Ectodermal cell (in vitro differentiated cells): ENCODE results near the gene GLP2R.

Experiments used
- H3K27ac ChIP-seq: 2 replicates; pipeline ENCODE4 v1.7.0; 2013; ENCODE audit warnings: mild to moderate bottlenecking, low read depth, low read length; ENCODE audit not compliant: insufficient read depth, poor library complexity, severe bottlenecking
- H3K27me3 ChIP-seq: 2 replicates; pipeline ENCODE4 v1.7.0; 2013; ENCODE audit warnings: mild to moderate bottlenecking, low read length; ENCODE audit not compliant: insufficient read depth, control insufficient read depth, poor library complexity, severe bottlenecking
- H3K36me3 ChIP-seq: one replicate; pipeline ENCODE4 v1.7.0; 2013; ENCODE audit warnings: low read length; ENCODE audit not compliant: control insufficient read depth, insufficient read depth
- H3K4me1 ChIP-seq: one replicate; pipeline ENCODE4 v1.7.0; 2013; ENCODE audit warnings: low read length; ENCODE audit not compliant: control insufficient read depth, insufficient read depth
- H3K4me3 ChIP-seq: 2 replicates; pipeline ENCODE4 v1.7.0; 2013; ENCODE audit warnings: low read depth, low read length, control low read depth; ENCODE audit not compliant: insufficient read depth
- H3K9me3 ChIP-seq: 2 replicates; pipeline ENCODE4 v1.7.0; 2013; ENCODE audit warnings: mild to moderate bottlenecking, low read length, moderate library complexity; ENCODE audit not compliant: control insufficient read depth
- WGBS, 2 experiments: methylation state at CpG; one replicate each; pipeline ENCODE4 v1.1.7; 2013; ENCODE audit warnings: missing lambda C conversion rate in 2 of 2; 5-methylcytosine and 5-hydroxymethylcytosine counted together

GLP2R gene

GRCh38 chr17:9844153-9844552 is 18.4 kb downstream of the GLP2R start:
- H3K4me1 ChIP-seq, result no peaks in the 10 kb centered on the region
- no peak overlapping the region for H3K4me3 ChIP-seq
- WGBS, 2 experiments, result 82 to 85% methylated on average over 8 of the region's 8 CpGs
- H3K27ac ChIP-seq, result no peak overlapping the region
- H3K36me3 ChIP-seq, result no peaks in the 10 kb centered on the region
- H3K27me3 ChIP-seq, result no peaks in the 10 kb centered on the region
- no peaks in the 10 kb centered on the region for H3K9me3 ChIP-seq

- no peaks in the 10 kb centered on the region for H3K36me3 ChIP-seq
- H3K27ac ChIP-seq, result no peak overlapping the region
- H3K27me3 ChIP-seq, result no peaks in the 10 kb centered on the region
- 94 to 96% methylated on average over 3 to 4 of the region's 4 CpGs for WGBS, 2 experiments
- no peak overlapping the region for H3K4me3 ChIP-seq
- H3K4me1 ChIP-seq, result no peaks in the 10 kb centered on the region
- no peaks in the 10 kb centered on the region for H3K9me3 ChIP-seq
Observed at GRCh38 chr17:9845306-9845705, 19.6 kb downstream of the GLP2R start.

- Histone ChIP-seq H3K4me1 (no peaks in the 10 kb centered on the region), H3K9me3 (no peaks in the 10 kb centered on the region), H3K27ac (no peak overlapping the region), H3K27me3 (no peaks in the 10 kb centered on the region), H3K36me3 (no peaks in the 10 kb centered on the region), H3K4me3 (no peak overlapping the region)
- WGBS, 2 experiments, result 91 to 92% methylated on average over 5 of the region's 5 CpGs
Observed at GRCh38 chr17:9850151-9850550, 24.4 kb downstream of the GLP2R start.

- H3K9me3 ChIP-seq, result no peaks in the 10 kb centered on the region
- WGBS, 2 experiments, result 84 to 94% methylated on average over 5 of the region's 5 CpGs
Observed at GRCh38 chr17:9854255-9854654, 28.5 kb downstream of the GLP2R start.

GRCh38 chr17:9855036-9855435 is 29.3 kb downstream of the GLP2R start:
- Histone ChIP-seq H3K9me3 (no peaks in the 10 kb centered on the region), H3K4me3 (no peak overlapping the region), H3K27ac (no peak overlapping the region), H3K36me3 (no peaks in the 10 kb centered on the region), H3K4me1 (no peaks in the 10 kb centered on the region), H3K27me3 (no peaks in the 10 kb centered on the region)
- WGBS, 2 experiments, result 86 to 91% methylated on average over 4 of the region's 4 CpGs

More at GRCh38 chr17:9854255-9854654, 28.5 kb downstream of the GLP2R start:
- Histone ChIP-seq H3K4me1 (no peaks in the 10 kb centered on the region), H3K27ac (no peak overlapping the region), H3K27me3 (no peaks in the 10 kb centered on the region), H3K4me3 (no peak overlapping the region), H3K36me3 (no peaks in the 10 kb centered on the region)

- Histone ChIP-seq H3K27me3 (no peaks in the 10 kb centered on the region), H3K4me1 (no peaks in the 10 kb centered on the region), H3K36me3 (no peaks in the 10 kb centered on the region), H3K27ac (no peak overlapping the region), H3K4me3 (no peak overlapping the region), H3K9me3 (no peaks in the 10 kb centered on the region)
- WGBS, 2 experiments, result 94 to 99% methylated on average over 5 of the region's 5 CpGs
Observed at GRCh38 chr17:9859781-9860180, 34.1 kb downstream of the GLP2R start.

GRCh38 chr17:9860851-9861250 is 35.1 kb downstream of the GLP2R start:
- no peak overlapping the region for H3K27ac ChIP-seq
- no peaks in the 10 kb centered on the region for H3K36me3 ChIP-seq
- WGBS, 2 experiments, result 80 to 83% methylated on average over 7 of the region's 7 CpGs

GRCh38 chr17:9862220-9862619 is 36.5 kb downstream of the GLP2R start:
- 100% methylated on average over 1 of the region's 1 CpG; no CpG with 5 or more reads in 1 of the 2 experiments for WGBS, 2 experiments
- no peaks in the 10 kb centered on the region for H3K4me1 ChIP-seq
- no peaks in the 10 kb centered on the region for H3K9me3 ChIP-seq
- no peaks in the 10 kb centered on the region for H3K27me3 ChIP-seq
- no peak overlapping the region for H3K27ac ChIP-seq
- H3K36me3 ChIP-seq, result no peaks in the 10 kb centered on the region
- no peak overlapping the region for H3K4me3 ChIP-seq

More at GRCh38 chr17:9860851-9861250, 35.1 kb downstream of the GLP2R start:
- no peaks in the 10 kb centered on the region for H3K4me1 ChIP-seq
- no peak overlapping the region for H3K4me3 ChIP-seq
- no peaks in the 10 kb centered on the region for H3K27me3 ChIP-seq
- no peaks in the 10 kb centered on the region for H3K9me3 ChIP-seq

- H3K27me3 ChIP-seq, result no peaks in the 10 kb centered on the region
- 88 to 97% methylated on average over 4 of the region's 4 CpGs for WGBS, 2 experiments
- no peak overlapping the region for H3K4me3 ChIP-seq
- H3K36me3 ChIP-seq, result no peaks in the 10 kb centered on the region
- no peaks in the 10 kb centered on the region for H3K4me1 ChIP-seq
- no peak overlapping the region for H3K27ac ChIP-seq
- H3K9me3 ChIP-seq, result no peaks in the 10 kb centered on the region
Observed at GRCh38 chr17:9862949-9863348, 37.2 kb downstream of the GLP2R start.

- WGBS, 2 experiments, result 89 to 100% methylated on average over 1 of the region's 1 CpG
- H3K36me3 ChIP-seq, result no peaks in the 10 kb centered on the region
- H3K4me3 ChIP-seq, result no peak overlapping the region
- no peaks in the 10 kb centered on the region for H3K9me3 ChIP-seq
- H3K27me3 ChIP-seq, result no peaks in the 10 kb centered on the region
- H3K4me1 ChIP-seq, result no peaks in the 10 kb centered on the region
- no peak overlapping the region for H3K27ac ChIP-seq
Observed at GRCh38 chr17:9865586-9865985, 39.9 kb downstream of the GLP2R start.

- no peak overlapping the region for H3K4me3 ChIP-seq
- no peaks in the 10 kb centered on the region for H3K27me3 ChIP-seq
- H3K4me1 ChIP-seq, result no peaks in the 10 kb centered on the region
- 87 to 93% methylated on average over 3 of the region's 3 CpGs for WGBS, 2 experiments
- no peak overlapping the region for H3K27ac ChIP-seq
- no peaks in the 10 kb centered on the region for H3K36me3 ChIP-seq
- H3K9me3 ChIP-seq, result no peaks in the 10 kb centered on the region
Observed at GRCh38 chr17:9868552-9868951, 42.8 kb downstream of the GLP2R start.
